GM12878 (cell line): ENCODE results near the gene BACE1-AS. TPM values are rescaled to one million over a fixed set of nuclear protein-coding genes. Genes with fewer than 3 reads are reported as not detected.

ENCODE experiments used
- ATAC-seq: fragments of 200-7000 bp; cut with Tn5 transposase; 3 replicates; pipeline ENCODE4 v1.9.1; 2020; ENCODE audit warnings: mild to moderate bottlenecking, moderate library complexity
- BruUV-seq: library from RNA; stranded (reverse); fragments of 400-500 nt; replicated peaks from 2 replicates; lab custom pipeline; 2021; lab: Mats Ljungman, UMichigan
- CTCF ChIA-PET: fragments of 300-600 bp; sonication (Branson Sonifier 250); formaldehyde crosslinking; extraction: SDS; loops from one replicate; lab custom pipeline; 2021; ENCODE audit warnings: inconsistent platforms; lab: Yijun Ruan, JAX
- POLR2A ChIA-PET: fragments of 350-600 bp; formaldehyde crosslinking; extraction: SDS; loops from one replicate; lab custom pipeline; 2021; ENCODE audit warnings: inconsistent platforms; lab: Charles Lee
- RAD21 ChIA-PET: fragments of 300-600 bp; sonication (Branson Sonifier 250); formaldehyde crosslinking; loops from one replicate; lab custom pipeline; 2023; ENCODE audit warnings: antibody characterized with exemption; ENCODE audit not compliant: unreplicated experiment; lab: Charles Lee
- SMC1A ChIA-PET: fragments of 300-600 bp; sonication (Branson Sonifier 250); formaldehyde crosslinking; loops from one replicate; lab custom pipeline; 2023; ENCODE audit not compliant: unreplicated experiment, uncharacterized antibody; lab: Charles Lee
- DNase-seq: peaks from one replicate; pipeline ENCODE4 v3.0.0-alpha.2; 2011; ENCODE audit warnings: low read depth, low spot score
- FAIRE-seq: peaks from 3 replicates; lab custom pipeline; 2011; peaks lifted over from hg19 to GRCh38; lab: Jason Lieb, UNC
- H2AFZ ChIP-seq: 2 replicates; pipeline ENCODE4 v1.6.0; 2011; ENCODE audit warnings: low read depth, low read length, control low read depth; ENCODE audit not compliant: control insufficient read depth
- H3K27ac ChIP-seq: 2 replicates; pipeline ENCODE4 v1.5.1; 2011; ENCODE audit warnings: control low read depth; ENCODE audit not compliant: control insufficient read depth, insufficient read depth
- H3K27me3 ChIP-seq, 2 experiments: replicated peaks in 1 of 2; 2 replicates each; pipeline versions ENCODE4 v1.6.0 to v1.6.1; 2011; ENCODE audit warnings: low read length in 1 of 2; ENCODE audit not compliant: control insufficient read depth in 2 of 2, insufficient read depth in 2 of 2
- H3K36me3 ChIP-seq, 2 experiments: 2 replicates each; pipeline ENCODE4 v1.5.1; 2011; ENCODE audit warnings: low read length in 1 of 2; ENCODE audit not compliant: control insufficient read depth in 2 of 2, insufficient read depth in 2 of 2
- H3K4me1 ChIP-seq: 2 replicates; pipeline ENCODE4 v1.6.1; 2011; ENCODE audit warnings: mild to moderate bottlenecking, low read length, moderate library complexity, mixed read lengths; ENCODE audit not compliant: control insufficient read depth, insufficient read depth
- H3K4me2 ChIP-seq: 2 replicates; pipeline ENCODE4 v1.6.0; 2011; ENCODE audit warnings: control low read depth; ENCODE audit not compliant: control insufficient read depth, insufficient read depth
- H3K4me3 ChIP-seq: fragments of 200-600 bp; sonication (generic); 2 replicates; pipeline ENCODE4 v1.5.1; 2016
- H3K79me2 ChIP-seq: 2 replicates; pipeline ENCODE4 v1.6.0; 2011; ENCODE audit warnings: low read length; ENCODE audit not compliant: control insufficient read depth, insufficient read depth
- H3K9ac ChIP-seq: 2 replicates; pipeline ENCODE4 v1.8.0; 2011; ENCODE audit warnings: low read length, control low read depth, mixed read lengths; ENCODE audit not compliant: control insufficient read depth, insufficient read depth
- H3K9me3 ChIP-seq: replicated peaks from 3 replicates; pipeline ENCODE4 v1.5.1; 2011; ENCODE audit warnings: mild to moderate bottlenecking, low read length; ENCODE audit not compliant: control insufficient read depth, insufficient read depth
- H4K20me1 ChIP-seq: 2 replicates; pipeline ENCODE4 v1.6.0; 2011; ENCODE audit not compliant: control insufficient read depth, insufficient read depth
- ASH2L ChIP-seq: fragments of 300-600, 200-600 bp; sonication (generic); IDR thresholded peaks from 2 replicates; pipeline ENCODE4 v1.6.1; 2017; ENCODE audit warnings: low read depth, mild to moderate bottlenecking, borderline replicate concordance
- CBX5 ChIP-seq: sonication (generic); IDR thresholded peaks from 2 replicates; pipeline ENCODE4 v1.6.1; 2016; ENCODE audit warnings: low read depth, moderate library complexity, mild to moderate bottlenecking, inconsistent platforms
- CHD1 ChIP-seq: IDR thresholded peaks from 2 replicates; pipeline ENCODE4 v1.6.1; 2012; ENCODE audit warnings: low read depth, low read length, improper control_type of control experiment
- FOS ChIP-seq: IDR thresholded peaks from 3 replicates; pipeline ENCODE4 v1.6.1; 2011; ENCODE audit warnings: borderline replicate concordance; ENCODE audit not compliant: insufficient read length; ENCODE audit errors: extremely low read depth
- HDGF ChIP-seq: fragments of 450-650 bp; IDR thresholded peaks from 2 replicates; pipeline ENCODE4 v1.6.1; 2016; ENCODE audit warnings: antibody characterized with exemption
- IKZF1 ChIP-seq: fragments of 450-650 bp; conservative IDR thresholded peaks from 2 replicates; pipeline ENCODE4 v1.6.1; 2017; ENCODE audit warnings: antibody characterized with exemption, mild to moderate bottlenecking
- NBN ChIP-seq: fragments of 450-650 bp; IDR thresholded peaks from 2 replicates; pipeline ENCODE4 v1.6.1; 2016
- PAX8 ChIP-seq: fragments of 450-650 bp; IDR thresholded peaks from 2 replicates; pipeline ENCODE4 v1.6.1; 2017; ENCODE audit warnings: mild to moderate bottlenecking, moderate library complexity
- PML ChIP-seq: IDR thresholded peaks from 2 replicates; pipeline ENCODE4 v1.6.1; 2012; ENCODE audit warnings: low read length, inconsistent platforms
- POU2F2 ChIP-seq: IDR thresholded peaks from 3 replicates; pipeline ENCODE4 v1.6.1; 2011; ENCODE audit warnings: low read depth, mild to moderate bottlenecking, low read length, borderline replicate concordance
- SP1 ChIP-seq: IDR thresholded peaks from one replicate; pipeline ENCODE4 v1.6.1; 2011; ENCODE audit warnings: low read depth, low read length
- SPI1 ChIP-seq: IDR thresholded peaks from 2 replicates; pipeline ENCODE4 v1.6.1; 2011; ENCODE audit warnings: low read depth, mild to moderate bottlenecking, low read length, moderate library complexity, borderline replicate concordance; ENCODE audit not compliant: insufficient read depth
- SRF ChIP-seq, 2 experiments: IDR thresholded peaks; 2 replicates each; pipeline ENCODE4 v1.6.1; 2011; ENCODE audit warnings: low read depth in 2 of 2, low read length in 2 of 2, mild to moderate bottlenecking in 1 of 2, moderate library complexity in 1 of 2
- ZBED1 ChIP-seq: IDR thresholded peaks from 2 replicates; pipeline ENCODE4 v1.6.1; 2016; ENCODE audit warnings: borderline replicate concordance
- WGBS: methylation state at CpG from one replicate; pipeline ENCODE4 v1.1.6; 2016; ENCODE audit warnings: low lambda C conversion rate; ENCODE audit not compliant: insufficient replicate concordance, insufficient coverage; ENCODE audit errors: missing lambda C conversion rate; 5-methylcytosine and 5-hydroxymethylcytosine counted together
- in situ Hi-C: fragments of 300-500 bp; cut with MboI; formaldehyde crosslinking; loops from 9 replicates; pipeline ENCODE4 v1.14.3; 2018; ENCODE audit warnings: mixed read lengths
- intact Hi-C: fragments of 100-400 bp; cut with micrococcal nuclease; formaldehyde crosslinking; loops from one replicate; pipeline ENCODE4 v1.14.2; 2022; ENCODE audit not compliant: unreplicated experiment
- polyA plus RNA-seq, 11 experiments: library from polyadenylated mRNA; depleted of rRNA in 4 of 11; unstranded in 6 of 11; stranded (reverse) in 5 of 11; fragments of >200 nt; fragmentation: Nextera tagmentation in 4 of 11; fragmentation: Illumina TruSeq in 1 of 11; extraction: Ambion mirVana in 4 of 11; extraction: Trizol in 1 of 11; gene quantifications; 1 replicate in 1 of 11; 2 replicates in 10 of 11; pipeline versions ENCODE4 v1.2.1 to v1.2.3, GENCODE V29; 2011 to 2016; ENCODE audit warnings: inconsistent platforms in 2 of 11, missing spikeins in 2 of 11, low read depth in 1 of 11
- total RNA-seq, 4 experiments: library from RNA; depleted of rRNA in 3 of 4; stranded (reverse); fragments of >200 nt in 3 of 4; fragmentation: Illumina TruSeq in 1 of 4; extraction: Trizol in 1 of 4; gene quantifications; 2 replicates each; pipeline versions ENCODE4 v1.2.1 to v1.2.3, GENCODE V29; 2013 to 2021

The BACE1-AS gene
- total and polyA plus RNA-seq, 10 of the 15 experiments (the other 5 are each of a cell fraction or from before 2014, with no cell fraction given) = 2.0 to 6.7 (median 3.9) TPM

GRCh38 chr11:117316197-117316961 lies 25.2 kb downstream of the BACE1-AS start, which contains the start of gene BACE1 (continued):
- TF ChIP-seq HDGF = no peak
- TF ChIP-seq, all 136 proteins: peak for 2

GRCh38 chr11:117318738-117319137 lies 27.6 kb downstream of the BACE1-AS start:
- H2AFZ ChIP-seq = no peak overlapping the region
- no peak for TF ChIP-seq ASH2L
- no peak overlapping the region for H3K4me2 ChIP-seq
- ATAC-seq (no peak), FAIRE-seq (no peak), DNase-seq (no peak)
- no peaks in the 10 kb centered on the region for H3K79me2 ChIP-seq
- POLR2A ChIA-PET = interaction anchor here (0.6 to 1.3 kb wide), 3 partner anchors 9 to 13 kb away, joined by 3 to 5 read pairs (median 3); partner anchors contain the start of gene CEP164
- CTCF ChIA-PET = interaction anchor here (0.8 kb wide), 1 partner anchor 24 kb away, joined by 3 read pairs; no protein-coding TSS in a partner anchor
- H3K4me3 ChIP-seq = no peak overlapping the region
- RAD21 ChIA-PET = no interaction called here
- H3K9me3 ChIP-seq = no peaks in the 10 kb centered on the region
- in situ Hi-C loops = no loop called here
- H3K27me3 ChIP-seq = peaks cover 10 to 22% of the 10 kb centered on the region in 2 experiments
- intact Hi-C loops = no loop called here
- no peaks in the 10 kb centered on the region for H4K20me1 ChIP-seq
- SMC1A ChIA-PET = no interaction called here
- BruUV-seq = no TSS peak
- peaks cover 3% of the 10 kb centered on the region for H3K4me1 ChIP-seq
- WGBS = 54% methylated on average over 7 of the region's 7 CpGs
- no peak overlapping the region for H3K27ac ChIP-seq
- H3K9ac ChIP-seq = no peak overlapping the region
- no peaks in the 10 kb centered on the region; a peak in 1 of 4 replicates for H3K36me3 ChIP-seq

GRCh38 chr11:117319214-117319840 lies 28.2 kb downstream of the BACE1-AS start:
- no peak overlapping the region for H3K4me3 ChIP-seq
- intact Hi-C loops = no loop called here
- no peak for ATAC-seq
- in situ Hi-C loops = no loop called here
- DNase-seq = no peak
- no peak for FAIRE-seq
- H3K79me2 ChIP-seq = no peaks in the 10 kb centered on the region
- H3K4me1 ChIP-seq = peaks cover 3% of the 10 kb centered on the region
- H3K36me3 ChIP-seq = no peaks in the 10 kb centered on the region; a peak in 1 of 4 replicates
- H4K20me1 ChIP-seq = no peaks in the 10 kb centered on the region
- CTCF ChIA-PET = interaction anchor here (0.8 kb wide), 1 partner anchor 23 kb away, joined by 3 read pairs; no protein-coding TSS in a partner anchor
- peaks cover 10 to 16% of the 10 kb centered on the region in 2 experiments; a peak in 3 of 4 replicates for H3K27me3 ChIP-seq
- H3K4me2 ChIP-seq = no peak overlapping the region
- SMC1A ChIA-PET = no interaction called here
- BruUV-seq = no TSS peak
- POLR2A ChIA-PET = interaction anchor here (1.3 kb wide), 2 partner anchors 8 to 9 kb away, joined by 3 to 5 read pairs; partner anchors contain the start of gene CEP164
- H3K9ac ChIP-seq = no peak overlapping the region
- RAD21 ChIA-PET = no interaction called here
- H3K9me3 ChIP-seq = no peaks in the 10 kb centered on the region
- WGBS = 11% methylated on average over 5 of the region's 5 CpGs
- H2AFZ ChIP-seq = no peak overlapping the region
- no peak overlapping the region for H3K27ac ChIP-seq
- TF ChIP-seq SPI1 (no peak), CHD1 (no peak), FOS (no peak), NBN (no peak), SRF (IDR thresholded peaks at IDR 0.05; ENCODE audit: low read depth in 2 of 2, low read length in 2 of 2) (no peak), IKZF1 (no peak), SP1 (no peak), PAX8 (no peak), POU2F2 (no peak), PML (no peak), CBX5 (no peak), ZBED1 (no peak)
